Measurements from ENCODE around the gene DAAM2. TPM values are rescaled to one million over a fixed set of nuclear protein-coding genes. Genes with fewer than 3 reads are reported as not detected.

Gene DAAM2
- polyA plus RNA-seq, 2 of the 4 experiments (the other 2 are of a cell fraction), result not detected

- CTCF ChIA-PET, result interaction anchor here (1.3 kb wide), 1 partner anchor 61 kb away, joined by 3 read pairs; no protein-coding TSS in a partner anchor
These were observed 38.3 kb downstream of the DAAM2 start for GRCh38 chr6:39830444-39830843.

GRCh38 chr6:39831701-39832100, 39.5 kb downstream of the DAAM2 start:
- CTCF ChIA-PET, result no interaction called here
- Histone ChIP-seq H3K9me3 (no peaks in the 10 kb centered on the region), H3K4me1 (no peaks in the 10 kb centered on the region), H3K27ac (no peak overlapping the region), H3K4me3 (no peak overlapping the region), H3K4me2 (no peak overlapping the region)
- DNase-seq (ENCODE audit: low read depth in 1 of 2, low spot score in 1 of 2) (no peak), FAIRE-seq (no peak), ATAC-seq (no peak)
- POLR2A ChIA-PET, result no interaction called here
- WGBS (ENCODE audit: missing lambda C conversion rate), result no CpG with 5 or more reads among the region's 6 CpGs
- TF ChIP-seq POLR2A (IDR thresholded peaks at IDR 0.05; ENCODE audit: low read length), result no peak
- TF ChIP-seq TP53 (CRISPR knock-in tag; IDR thresholded peaks at IDR 0.05), result no peak
- TF ChIP-seq BCL3 (IDR thresholded peaks at IDR 0.05), result no peak
- TF ChIP-seq BHLHE40 (IDR thresholded peaks at IDR 0.05; ENCODE audit: low read depth, low read length), result no peak
- TF ChIP-seq FOSL2 (IDR thresholded peaks at IDR 0.05), result no peak
- TF ChIP-seq FOSL2 (CRISPR knock-in tag; IDR thresholded peaks at IDR 0.05), result no peak
- TF ChIP-seq PBX3 (IDR thresholded peaks at IDR 0.05), result no peak
- TF ChIP-seq CTCF (IDR thresholded peaks at IDR 0.05), result no peak
- no peak for TF ChIP-seq JUNB (IDR thresholded peaks at IDR 0.05)
- no peak for TF ChIP-seq HDAC2 (IDR thresholded peaks at IDR 0.05)
- TF ChIP-seq HES2 (IDR thresholded peaks at IDR 0.05), result no peak
- no peak for TF ChIP-seq ATOH8 (CRISPR knock-in tag; IDR thresholded peaks at IDR 0.05; ENCODE audit: low read depth)
- TF ChIP-seq RFX5 (IDR thresholded peaks at IDR 0.05), result no peak
- no peak for TF ChIP-seq NR3C1 (IDR thresholded peaks at IDR 0.05)
- no peak for TF ChIP-seq CBX2 (IDR thresholded peaks at IDR 0.05; ENCODE audit: borderline replicate concordance, low read depth)

More at GRCh38 chr6:39830444-39830843, 38.3 kb downstream of the DAAM2 start:
- no peak overlapping the region for H3K27ac ChIP-seq
- POLR2A ChIA-PET, result no interaction called here
- FAIRE-seq (no peak), ATAC-seq (no peak), DNase-seq (ENCODE audit: low read depth in 1 of 2, low spot score in 1 of 2) (no peak)
- TF ChIP-seq ESRRA (IDR thresholded peaks at IDR 0.05; ENCODE audit: borderline replicate concordance, low read length) (no peak), EHF (CRISPR knock-in tag; IDR thresholded peaks at IDR 0.05) (no peak), HES2 (IDR thresholded peaks at IDR 0.05) (no peak), NFE2L2 (conservative IDR thresholded peaks at IDR 0.05; ENCODE audit: low read length) (no peak), HOXB5 (CRISPR knock-in tag; IDR thresholded peaks at IDR 0.05) (no peak), SMC3 (IDR thresholded peaks at IDR 0.05) (no peak), CEBPB (IDR thresholded peaks at IDR 0.05) (no peak), RAD21 (conservative IDR thresholded peaks at IDR 0.05 in 1 of 2, IDR thresholded peaks at IDR 0.05 in 1 of 2) (no peak), FOXS1 (CRISPR knock-in tag; IDR thresholded peaks at IDR 0.05) (no peak), CTCF (IDR thresholded peaks at IDR 0.05) (no peak), PBX3 (IDR thresholded peaks at IDR 0.05) (no peak), GATA3 (IDR thresholded peaks at IDR 0.05; ENCODE audit: borderline replicate concordance) (no peak), JUN (IDR thresholded peaks at IDR 0.05) (no peak), HOXB13 (CRISPR knock-in tag; IDR thresholded peaks at IDR 0.05; ENCODE audit: low read depth) (no peak), SREBF2 (IDR thresholded peaks at IDR 0.05) (no peak), RFX5 (IDR thresholded peaks at IDR 0.05) (no peak), ELK1 (IDR thresholded peaks at IDR 0.05; ENCODE audit: low read depth, low read length) (no peak)
- H3K4me3 ChIP-seq, result no peak overlapping the region
- no peak overlapping the region for H3K4me2 ChIP-seq
- no peaks in the 10 kb centered on the region for H3K9me3 ChIP-seq
- WGBS (ENCODE audit: missing lambda C conversion rate), result no CpG with 5 or more reads among the region's 7 CpGs
- H3K4me1 ChIP-seq, result no peaks in the 10 kb centered on the region
